ENCODE results near the gene SLC12A6. TPM values are rescaled to one million over a fixed set of nuclear protein-coding genes. Genes with fewer than 3 reads are reported as not detected.
A peak's percentile ranks its signal among the peaks of the same experiment; 100 is the strongest.

The SLC12A6 gene
- total RNA-seq, 4 donors from 2014 or later: 20.0 to 43.3 (median 33.5) TPM

DNA sequence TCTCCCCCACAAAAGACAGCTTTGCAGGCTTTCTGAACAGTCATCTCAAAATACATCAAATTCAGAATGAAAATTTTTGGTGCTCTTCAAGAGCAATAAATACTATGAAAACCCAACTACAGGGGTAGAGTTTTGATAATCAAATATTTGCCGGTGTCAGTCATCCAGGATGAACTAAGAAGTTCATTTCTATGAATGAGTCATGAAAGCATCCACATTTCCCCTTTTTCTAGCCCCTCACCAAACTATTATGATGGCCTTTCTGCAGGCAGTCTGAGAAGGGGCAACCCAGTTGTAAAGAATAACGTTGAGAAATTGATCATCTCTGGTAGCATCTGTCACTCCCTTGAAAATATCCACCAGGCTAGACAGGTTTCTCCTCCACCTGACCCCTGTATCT, 32.5 kb upstream of the SLC12A6 start:
- TF ChIP-seq, protein P1, sequence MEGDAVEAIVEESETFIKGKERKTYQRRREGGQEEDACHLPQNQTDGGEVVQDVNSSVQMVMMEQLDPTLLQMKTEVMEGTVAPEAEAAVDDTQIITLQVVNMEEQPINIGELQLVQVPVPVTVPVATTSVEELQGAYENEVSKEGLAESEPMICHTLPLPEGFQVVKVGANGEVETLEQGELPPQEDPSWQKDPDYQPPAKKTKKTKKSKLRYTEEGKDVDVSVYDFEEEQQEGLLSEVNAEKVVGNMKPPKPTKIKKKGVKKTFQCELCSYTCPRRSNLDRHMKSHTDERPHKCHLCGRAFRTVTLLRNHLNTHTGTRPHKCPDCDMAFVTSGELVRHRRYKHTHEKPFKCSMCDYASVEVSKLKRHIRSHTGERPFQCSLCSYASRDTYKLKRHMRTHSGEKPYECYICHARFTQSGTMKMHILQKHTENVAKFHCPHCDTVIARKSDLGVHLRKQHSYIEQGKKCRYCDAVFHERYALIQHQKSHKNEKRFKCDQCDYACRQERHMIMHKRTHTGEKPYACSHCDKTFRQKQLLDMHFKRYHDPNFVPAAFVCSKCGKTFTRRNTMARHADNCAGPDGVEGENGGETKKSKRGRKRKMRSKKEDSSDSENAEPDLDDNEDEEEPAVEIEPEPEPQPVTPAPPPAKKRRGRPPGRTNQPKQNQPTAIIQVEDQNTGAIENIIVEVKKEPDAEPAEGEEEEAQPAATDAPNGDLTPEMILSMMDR (IDR thresholded peaks at IDR 0.05): no peak
- no peak for ATAC-seq (ENCODE audit: low FRiP score)
- DNase-seq (ENCODE audit: low spot score): no peak

DNA sequence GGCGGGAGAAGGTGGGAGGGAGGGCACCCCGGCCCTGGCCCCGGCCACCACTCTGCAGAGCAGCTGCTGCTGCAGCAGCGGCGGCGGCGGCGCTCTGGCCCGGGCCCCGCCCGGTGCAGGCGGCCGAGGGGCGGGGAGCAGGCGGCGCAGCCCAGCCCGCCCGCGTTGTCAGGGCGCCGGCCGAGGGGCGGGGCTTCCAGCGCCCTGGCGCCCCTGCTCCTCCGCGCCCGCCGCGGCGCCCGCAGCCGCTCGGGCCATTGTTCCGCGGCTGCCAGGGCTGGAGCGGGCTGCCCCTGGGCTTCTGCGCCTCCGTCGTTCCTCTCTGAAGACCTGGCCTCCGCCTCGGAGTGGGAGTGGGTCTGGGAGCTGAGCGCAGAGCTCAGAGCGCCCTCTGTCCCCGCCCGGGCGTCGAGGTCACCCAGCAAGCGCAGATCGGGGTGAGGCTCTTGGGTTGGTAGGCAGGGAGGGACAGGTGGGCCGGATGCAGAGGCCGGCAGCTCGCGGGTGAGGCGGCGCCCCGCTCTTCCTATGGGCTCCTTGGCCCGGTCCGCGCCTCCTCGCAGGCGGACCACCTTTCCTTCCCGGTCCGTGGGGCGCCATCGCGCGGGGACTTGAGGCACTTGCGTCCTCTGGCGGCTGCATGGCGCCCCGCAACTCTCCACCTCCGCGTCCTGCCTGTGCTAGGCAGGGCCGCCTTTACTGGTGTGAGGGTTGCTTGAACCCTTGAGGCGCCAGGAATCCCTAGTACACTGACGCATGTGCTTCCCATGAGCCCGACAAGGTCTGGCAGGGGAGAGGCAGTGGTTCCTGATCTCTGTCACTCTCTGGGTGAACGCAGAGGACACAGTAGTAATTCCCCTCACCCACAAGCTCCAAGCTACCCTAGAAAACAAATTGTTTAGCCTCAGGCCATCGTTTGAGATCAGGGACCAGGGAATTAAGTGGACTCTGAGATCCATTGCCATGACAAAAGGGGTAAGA, 29.8 kb upstream of the SLC12A6 start, which contains the start of gene LPCAT4:
LPCAT4 (minus strand) TSS at position 96 of the 981 bp plus-strand sequence. CDS start 96 bp downstream, outside the sequence.
- ATAC-seq (ENCODE audit: low FRiP score) (peak; percentile 94), DNase-seq (ENCODE audit: low spot score) (peak; percentile 77)
- TF ChIP-seq, protein P1 (IDR thresholded peaks at IDR 0.05): peak in 1 of 3 donors; percentile 59

DNA sequence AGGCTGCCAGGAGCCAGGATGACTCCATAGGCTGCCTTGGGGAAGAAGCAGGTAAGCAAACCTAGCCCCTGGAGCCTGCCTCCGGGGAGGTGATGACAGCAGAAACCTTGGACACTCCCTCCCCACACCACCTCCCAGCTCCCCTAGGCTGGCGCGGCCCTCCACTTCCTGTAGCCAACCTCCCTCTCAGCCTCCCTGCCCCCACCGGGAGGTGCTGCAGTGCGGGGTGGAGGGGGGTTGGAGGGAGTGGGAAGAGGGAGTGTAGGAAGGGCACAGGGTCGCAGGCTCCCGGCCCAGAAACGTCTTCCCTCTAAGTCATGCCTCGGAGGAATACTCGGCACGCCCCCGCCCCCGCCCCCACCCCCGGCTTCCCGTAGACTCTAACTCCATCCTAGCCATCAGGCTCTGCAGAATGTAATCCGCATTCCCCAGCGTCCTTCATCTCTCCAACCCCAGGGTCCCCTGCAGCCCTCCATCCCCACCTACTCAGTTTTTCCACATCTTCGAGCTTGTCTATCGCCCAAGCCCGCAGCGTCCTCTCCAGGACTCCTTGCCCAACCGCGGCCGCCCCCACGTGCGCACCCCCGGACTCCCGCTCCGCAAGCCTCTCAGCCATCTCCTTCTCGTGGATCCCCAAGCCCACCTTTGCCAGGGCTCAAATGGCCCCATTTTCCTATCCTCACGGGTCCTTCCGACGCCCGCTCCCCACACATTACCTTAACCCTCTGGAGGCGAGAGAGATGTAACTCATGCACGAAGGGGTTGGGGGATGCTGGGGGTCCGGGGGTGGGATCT, 28.9 kb upstream of the SLC12A6 start:
- ATAC-seq (ENCODE audit: low FRiP score): peak; percentile 29
- TF ChIP-seq, protein P1 (IDR thresholded peaks at IDR 0.05): no peak
- DNase-seq (ENCODE audit: low spot score): peak; percentile 35

DNA sequence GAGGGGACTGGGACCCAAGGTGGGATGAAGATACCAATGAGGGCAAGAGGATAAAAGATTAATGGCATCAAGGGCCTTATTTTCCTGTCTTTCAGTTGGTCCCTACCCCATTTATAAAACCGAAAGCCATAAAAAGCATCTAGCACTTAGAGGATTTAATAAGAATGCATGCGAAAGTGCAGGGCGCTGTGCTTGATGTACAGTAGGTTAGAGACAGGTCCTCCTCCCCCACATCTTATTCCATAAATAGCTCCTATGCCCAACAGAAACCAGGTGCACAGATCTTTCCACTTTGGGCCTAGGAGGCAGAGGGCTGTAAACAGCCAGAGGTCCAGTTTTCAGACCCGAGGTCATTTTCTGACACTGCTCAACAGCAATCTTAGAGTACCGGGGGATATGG, 28.3 kb upstream of the SLC12A6 start:
- DNase-seq (ENCODE audit: low spot score) (no peak), ATAC-seq (ENCODE audit: low FRiP score) (no peak)
- TF ChIP-seq, protein P1 (IDR thresholded peaks at IDR 0.05): no peak

DNA sequence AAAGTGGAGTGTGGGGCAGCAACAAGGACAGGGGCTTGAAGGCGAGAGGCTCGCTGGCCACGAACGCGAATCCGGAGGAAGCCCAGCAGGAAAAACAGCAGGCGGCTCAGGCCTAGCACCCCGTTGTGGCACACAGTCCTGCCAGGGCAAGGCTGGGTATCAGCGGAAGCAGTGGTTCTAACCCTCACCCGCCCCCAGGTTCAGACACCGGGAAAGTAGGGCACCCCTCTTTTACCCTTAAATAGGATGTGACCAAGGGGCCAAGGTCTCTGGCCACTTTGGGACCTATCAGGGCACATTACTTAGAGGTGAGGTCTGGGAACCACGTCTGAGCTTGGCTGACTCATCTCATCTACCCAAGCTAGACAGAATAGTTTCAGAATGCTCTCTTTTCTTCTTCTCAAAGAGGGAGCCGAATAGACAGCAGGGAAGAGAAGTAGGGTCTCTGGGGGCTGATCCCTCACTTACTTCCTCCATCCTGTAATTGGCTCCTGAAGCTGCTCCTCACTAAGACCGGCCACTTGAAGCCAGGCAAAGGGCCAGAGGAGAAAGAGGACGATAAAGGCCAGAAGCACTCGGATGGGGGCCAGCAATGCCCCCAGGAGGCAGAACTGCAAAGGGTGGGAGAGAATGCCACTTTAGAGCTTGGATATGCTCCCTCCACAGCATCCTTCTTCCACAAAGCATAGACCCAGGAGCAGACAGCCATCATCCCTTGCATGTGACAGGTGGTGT, 27.7 kb upstream of the SLC12A6 start:
- ATAC-seq (ENCODE audit: low FRiP score) (no peak), DNase-seq (ENCODE audit: low spot score) (no peak)
- TF ChIP-seq, protein P1 (IDR thresholded peaks at IDR 0.05): no peak

DNA sequence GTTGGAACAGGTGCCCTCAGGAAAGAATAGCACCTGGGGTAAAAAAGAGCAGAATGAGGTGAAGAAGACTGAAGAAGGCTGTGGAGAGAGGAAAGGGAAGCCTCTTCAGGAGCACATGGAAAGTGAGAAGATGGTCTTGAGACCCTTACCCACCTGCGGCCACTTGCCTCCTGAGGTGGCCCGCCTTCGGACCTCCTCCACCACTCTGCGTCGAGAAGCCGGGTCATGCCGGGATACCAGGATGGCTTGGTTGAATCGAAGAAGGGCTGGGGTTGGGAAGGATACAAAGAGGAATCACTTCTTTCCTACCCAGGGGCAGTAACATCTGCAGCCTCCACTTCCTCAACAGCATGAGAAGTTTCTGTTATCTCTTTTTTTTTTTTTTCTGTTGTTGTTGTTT, 26.5 kb upstream of the SLC12A6 start:
- TF ChIP-seq, protein P1 (IDR thresholded peaks at IDR 0.05): no peak
- DNase-seq (ENCODE audit: low spot score) (no peak), ATAC-seq (ENCODE audit: low FRiP score) (no peak)

Data from omental fat pad (tissue), 4 donors.